AG09319 (cell line): ENCODE results near the gene MYL10.

Source experiments
- DNase-seq: peaks from one replicate; pipeline ENCODE4 v3.0.0-alpha.2; 2010; ENCODE audit warnings: low read depth; ENCODE audit errors: extremely low read depth
- CTCF ChIP-seq: IDR thresholded peaks from 2 replicates; pipeline ENCODE4 v1.5.1; 2011; ENCODE audit warnings: low read depth, mild to moderate bottlenecking, inconsistent platforms, low read length, moderate library complexity

The MYL10 gene

GRCh38 chr7:101626758-101627157 is 2.3 kb downstream of the MYL10 start:
- no peak for TF ChIP-seq CTCF

GRCh38 chr7:101626069-101626671 is 2.9 kb downstream of the MYL10 start:
- no peak for TF ChIP-seq CTCF
- DNase-seq: no peak

More at GRCh38 chr7:101626758-101627157, 2.3 kb downstream of the MYL10 start:
- no peak for DNase-seq

GRCh38 chr7:101625031-101625791 is 3.9 kb downstream of the MYL10 start:
- peak; percentile 4; the same call in 1 of the 2 replicates for TF ChIP-seq CTCF
- DNase-seq: no peak

- no peak for TF ChIP-seq CTCF
- no peak for DNase-seq
These were observed 4.7 kb downstream of the MYL10 start for GRCh38 chr7:101624246-101625001.

- DNase-seq: no peak
- TF ChIP-seq CTCF: no peak
These were observed 6.4 kb downstream of the MYL10 start for GRCh38 chr7:101622609-101623173.

GRCh38 chr7:101620991-101621390 is 8.1 kb downstream of the MYL10 start:
- no peak for DNase-seq
- TF ChIP-seq CTCF: no peak
